ENCODE data around the gene CCKAR.

CCKAR gene

GRCh38 chr4:26491449-26492170, 1.3 kb upstream of the CCKAR start:
- no peak for DNase-seq (ENCODE audit: low read depth in 3 of 3, low spot score in 1 of 3)

DNA sequence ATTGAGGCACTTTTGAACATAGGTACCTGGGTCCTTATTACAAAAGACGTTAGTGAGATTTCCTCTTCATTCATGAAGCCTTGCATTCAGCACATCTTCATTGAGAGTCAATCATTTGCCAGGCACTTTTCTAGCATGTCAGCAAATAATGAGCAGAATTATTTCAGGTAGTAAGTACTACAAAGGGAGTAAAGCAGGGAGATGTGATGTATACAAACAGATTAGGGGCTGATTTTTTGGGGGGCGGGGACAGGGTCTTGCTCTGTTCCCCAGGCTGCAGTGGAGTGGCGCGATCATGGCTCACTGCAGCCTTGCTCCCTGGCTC, 638 bp upstream of the CCKAR start:
- no peak for DNase-seq (ENCODE audit: low read depth in 3 of 3, low spot score in 1 of 3)

- no peak for DNase-seq (ENCODE audit: low read depth in 3 of 3, low spot score in 1 of 3)
Measured at GRCh38 chr4:26489101-26489985, 941 bp downstream of the CCKAR start.

GRCh38 chr4:26485684-26486083, 4.6 kb downstream of the CCKAR start:
- no peak for DNase-seq (ENCODE audit: low read depth in 3 of 3, low spot score in 1 of 3)

GRCh38 chr4:26484516-26484915, 5.8 kb downstream of the CCKAR start:
- no peak for DNase-seq (ENCODE audit: low read depth in 3 of 3, low spot score in 1 of 3)

- DNase-seq (ENCODE audit: low read depth in 3 of 3, low spot score in 1 of 3) = no peak
Measured at GRCh38 chr4:26484032-26484515, 6.2 kb downstream of the CCKAR start.

- no peak for DNase-seq (ENCODE audit: low read depth in 3 of 3, low spot score in 1 of 3)
Measured at GRCh38 chr4:26482508-26483462, 7.5 kb downstream of the CCKAR start.

DNA sequence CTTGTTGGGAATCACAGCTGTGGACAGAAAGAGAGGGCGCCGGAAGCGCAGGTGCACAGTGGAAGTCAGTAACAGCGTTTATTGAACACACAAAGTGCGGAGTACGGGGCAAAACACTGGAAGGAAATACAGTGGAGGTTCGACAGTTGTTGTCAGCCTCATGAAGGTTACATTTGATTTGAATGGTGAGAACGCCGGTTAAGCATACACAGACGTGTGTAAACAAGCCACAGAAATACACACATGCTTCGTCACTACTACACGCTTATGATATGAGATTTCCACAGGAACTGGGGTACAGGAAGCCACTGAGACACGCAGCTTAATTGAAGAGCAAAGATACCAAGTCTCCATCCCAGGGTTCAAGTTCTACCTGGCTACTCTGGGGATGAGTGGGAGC, 12.0 kb downstream of the CCKAR start:
- no peak for DNase-seq (ENCODE audit: low read depth in 3 of 3, low spot score in 1 of 3)

DNA sequence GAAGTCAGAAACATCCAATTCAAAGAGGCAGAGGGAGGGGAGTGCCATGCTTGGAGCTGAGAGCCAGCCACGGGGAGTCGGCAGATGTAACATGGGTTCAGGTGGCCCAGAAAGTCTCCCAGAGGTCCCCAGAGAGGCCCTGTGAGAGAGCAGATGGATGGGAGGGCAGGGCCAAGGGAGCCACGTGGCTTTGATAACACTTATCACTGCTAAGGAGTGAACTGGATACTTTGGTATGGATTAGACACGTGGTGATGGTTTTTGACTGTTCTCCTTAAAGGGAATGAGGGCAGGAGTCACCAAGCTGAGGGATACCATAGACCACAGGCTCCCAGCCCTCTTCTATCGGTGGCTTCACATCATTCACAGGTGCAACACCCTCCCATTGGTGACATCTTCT, 13.7 kb downstream of the CCKAR start:
- no peak for DNase-seq (ENCODE audit: low read depth in 3 of 3, low spot score in 1 of 3)

DNA sequence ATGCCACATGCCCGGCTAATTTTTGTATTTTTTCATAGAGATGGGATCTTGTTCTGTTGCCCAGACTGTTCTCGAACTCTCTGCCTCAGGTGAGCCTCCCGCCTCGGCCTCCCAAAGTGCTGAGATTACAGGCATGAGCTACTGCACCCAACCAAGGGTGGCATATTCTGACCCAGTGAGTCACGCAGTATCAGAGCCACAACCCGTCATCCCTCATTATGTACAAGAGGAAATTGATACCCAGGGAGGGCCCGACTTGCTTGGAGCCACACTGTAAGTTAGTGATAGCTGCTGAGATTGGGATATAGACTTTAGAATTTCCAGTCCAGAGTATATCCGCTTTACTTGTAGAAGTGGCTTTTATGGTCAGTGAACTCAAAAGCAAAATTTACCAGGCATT, 14.6 kb downstream of the CCKAR start:
- no peak for DNase-seq (ENCODE audit: low read depth in 3 of 3, low spot score in 1 of 3)

DNA sequence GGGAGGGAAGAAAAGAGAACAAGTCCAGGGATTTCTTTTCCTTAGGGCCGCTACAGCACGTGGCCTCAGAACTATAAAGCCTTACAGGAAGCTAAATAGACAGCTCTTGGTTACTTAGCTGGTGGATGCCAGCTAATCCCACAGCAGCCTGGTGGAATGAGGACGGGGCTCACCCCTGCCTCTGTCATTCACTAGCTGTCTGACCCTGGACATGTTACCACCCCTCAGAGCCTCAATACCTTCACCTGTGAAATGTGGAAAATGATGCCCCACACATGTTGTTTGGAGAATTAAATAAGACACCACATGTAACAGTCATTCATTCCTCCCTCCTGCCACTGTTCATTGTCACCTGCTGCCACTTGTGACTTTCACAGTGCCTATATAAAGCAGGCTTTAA, 15.7 kb downstream of the CCKAR start:
- no peak for DNase-seq (ENCODE audit: low read depth in 3 of 3, low spot score in 1 of 3)

DNA sequence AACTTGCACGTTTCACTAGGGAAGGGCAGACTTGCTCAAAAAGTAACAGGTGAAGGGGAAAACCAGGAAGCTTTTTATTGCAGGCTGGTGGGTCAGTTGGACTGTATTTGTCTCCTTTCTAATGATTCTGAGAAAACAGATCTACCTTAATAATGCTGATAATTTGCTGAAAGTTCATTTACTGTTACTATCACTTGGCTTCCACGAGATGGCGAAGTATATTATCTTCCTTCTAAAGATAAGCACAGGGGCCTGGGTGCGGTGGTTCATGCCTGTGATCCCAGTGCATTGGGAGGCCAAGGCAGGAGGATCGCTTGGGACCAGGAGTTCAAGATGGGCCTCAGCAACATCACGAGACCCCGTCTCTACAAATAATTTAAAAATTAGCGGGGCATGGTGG, 16.4 kb downstream of the CCKAR start:
- no peak for DNase-seq (ENCODE audit: low read depth in 3 of 3, low spot score in 1 of 3)

- DNase-seq (ENCODE audit: low read depth in 3 of 3, low spot score in 1 of 3) = no peak
Measured at GRCh38 chr4:26471890-26472289, 18.4 kb downstream of the CCKAR start.

DNA sequence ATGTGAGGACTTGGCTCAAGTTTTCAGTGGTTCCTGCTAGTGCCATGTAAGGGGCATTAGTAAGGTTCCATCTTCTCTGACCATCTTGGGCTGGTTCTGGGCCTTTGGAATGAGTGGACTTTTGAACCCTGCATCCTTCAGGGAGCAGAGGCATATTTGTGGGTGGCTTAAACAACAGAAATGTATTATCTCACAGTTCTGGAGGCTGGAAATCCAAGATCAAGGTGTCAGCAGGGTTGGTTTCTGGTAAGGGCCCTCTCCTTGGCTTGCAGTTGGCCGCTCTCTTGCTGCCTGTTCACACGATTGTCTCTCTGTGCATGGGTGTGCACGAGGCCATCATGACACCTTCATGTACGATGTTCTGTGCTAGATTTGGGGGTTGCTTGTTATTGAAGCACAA, 21.3 kb downstream of the CCKAR start:
- DNase-seq (ENCODE audit: low read depth in 3 of 3, low spot score in 1 of 3) = no peak

DNA sequence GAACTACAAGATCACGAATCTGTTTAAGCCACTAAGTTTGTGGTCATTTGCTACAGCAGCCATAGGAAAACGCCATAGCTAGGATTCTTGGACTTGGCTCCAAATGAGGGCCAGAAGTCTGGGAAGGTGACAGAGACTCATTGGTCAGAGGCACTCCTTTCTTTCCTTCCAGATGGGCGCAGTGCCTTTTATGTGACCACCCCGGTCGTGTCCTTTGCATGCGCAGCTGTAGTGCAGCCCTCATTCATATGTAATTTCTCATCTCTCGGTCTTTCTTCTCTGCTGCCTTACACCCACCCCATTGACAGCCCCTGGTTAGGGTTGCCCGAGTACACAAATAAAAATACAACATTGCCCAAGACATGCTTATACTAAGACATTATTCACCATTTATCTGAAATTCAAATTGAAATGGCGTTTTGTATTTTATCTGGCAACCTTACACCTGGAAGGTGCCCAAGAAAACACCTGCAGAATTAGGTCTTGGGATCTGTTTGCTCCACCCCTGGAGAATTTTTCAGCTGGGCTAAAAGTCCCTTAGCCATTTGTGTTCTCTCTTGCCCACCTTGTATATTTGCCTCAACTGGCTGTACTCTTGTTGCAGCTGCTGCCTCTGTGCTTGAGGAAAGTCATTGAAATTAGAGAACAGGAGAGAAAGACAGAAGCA, 21.9 kb downstream of the CCKAR start:
- DNase-seq (ENCODE audit: low read depth in 3 of 3, low spot score in 1 of 3) = no peak

GRCh38 chr4:26467724-26468123, 22.6 kb downstream of the CCKAR start:
- DNase-seq (ENCODE audit: low read depth in 3 of 3, low spot score in 1 of 3) = no peak

- DNase-seq (ENCODE audit: low read depth in 3 of 3, low spot score in 1 of 3) = no peak
Measured at GRCh38 chr4:26466578-26467270, 23.6 kb downstream of the CCKAR start.

DNA sequence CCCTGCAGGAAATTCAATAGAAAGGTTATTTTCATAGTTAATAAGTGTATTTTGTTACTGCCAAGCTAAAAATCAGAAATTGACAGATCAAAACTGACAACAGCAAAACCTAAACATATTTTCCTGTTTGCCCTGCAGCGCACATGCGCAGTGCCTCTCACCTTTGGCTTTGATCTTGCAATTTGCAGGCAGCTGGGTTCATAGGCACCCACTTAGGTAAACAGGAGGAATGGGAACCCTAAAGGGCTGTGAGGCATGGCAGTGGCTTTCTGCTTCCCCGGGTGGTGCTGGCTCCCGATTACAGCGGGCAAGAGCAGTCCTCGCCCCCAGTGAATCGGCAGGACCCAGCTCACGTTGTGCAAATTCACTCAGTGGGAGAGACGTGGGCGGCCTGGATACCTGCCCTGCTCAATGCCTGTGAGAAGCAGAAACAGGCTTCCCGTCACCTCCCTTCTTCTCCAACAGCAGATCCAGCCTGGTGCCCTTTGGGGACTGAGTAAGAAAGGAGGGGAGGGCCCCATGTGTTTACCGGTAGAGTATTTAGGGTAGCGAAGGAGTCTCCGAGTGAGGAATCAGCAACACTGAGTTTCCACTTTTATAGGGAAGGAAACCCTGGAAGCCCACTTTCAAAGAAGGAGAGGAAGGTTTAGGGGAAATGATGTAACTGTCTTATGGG, 25.7 kb downstream of the CCKAR start:
- no peak for DNase-seq (ENCODE audit: low read depth in 3 of 3, low spot score in 1 of 3)

DNA sequence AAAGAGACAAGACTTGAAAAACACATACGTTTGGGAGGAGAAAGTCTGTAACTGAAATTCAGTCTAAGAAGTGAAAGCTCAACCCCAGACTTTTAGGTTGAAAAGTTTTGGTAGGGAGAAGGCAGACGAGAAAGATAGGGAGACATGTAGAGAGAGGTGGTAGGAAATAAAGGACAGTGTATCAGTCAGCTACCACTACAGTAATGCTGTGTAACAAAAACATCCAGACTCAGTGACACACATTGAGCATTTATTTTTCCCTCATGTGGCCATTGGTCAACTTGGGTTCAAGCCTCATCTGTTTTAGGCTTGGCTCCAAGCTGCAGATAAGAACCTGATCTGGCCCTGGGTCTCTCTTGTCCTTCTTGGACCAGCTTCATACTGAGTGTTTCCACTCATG, 26.9 kb downstream of the CCKAR start:
- no peak for DNase-seq (ENCODE audit: low read depth in 3 of 3, low spot score in 1 of 3)

DNA sequence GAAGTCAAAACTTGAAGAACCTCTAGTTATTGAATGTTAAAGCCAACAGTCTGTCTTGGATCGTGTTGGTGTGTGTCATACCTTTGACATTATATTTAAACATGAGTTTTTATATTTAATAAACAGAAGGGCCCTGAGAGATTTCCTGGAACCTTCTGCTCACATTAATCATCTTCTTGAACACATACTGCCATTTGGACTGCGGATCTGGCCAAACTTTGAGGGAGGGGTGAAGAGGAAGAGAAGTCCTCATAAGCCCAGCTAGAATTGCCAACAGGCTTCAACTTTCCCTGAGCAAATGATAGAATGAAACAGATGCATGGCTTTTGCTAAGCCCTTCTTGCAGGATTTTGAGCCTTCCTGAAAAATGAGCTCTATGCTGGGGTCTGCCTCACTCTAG, 27.4 kb downstream of the CCKAR start:
- no peak for DNase-seq (ENCODE audit: low read depth in 3 of 3, low spot score in 1 of 3)

Measured in stimulated activated CD4-positive, alpha-beta T cell treated with anti-CD3 and anti-CD28 coated beads, TNF-alpha, amount 100 ng/mL, for 1 hour (primary cell).